ENCODE measurements around the gene NXN.

The NXN gene

GRCh38 chr17:892958-893357 is 86.6 kb downstream of the NXN start:
- TF ChIP-seq, protein P1, sequence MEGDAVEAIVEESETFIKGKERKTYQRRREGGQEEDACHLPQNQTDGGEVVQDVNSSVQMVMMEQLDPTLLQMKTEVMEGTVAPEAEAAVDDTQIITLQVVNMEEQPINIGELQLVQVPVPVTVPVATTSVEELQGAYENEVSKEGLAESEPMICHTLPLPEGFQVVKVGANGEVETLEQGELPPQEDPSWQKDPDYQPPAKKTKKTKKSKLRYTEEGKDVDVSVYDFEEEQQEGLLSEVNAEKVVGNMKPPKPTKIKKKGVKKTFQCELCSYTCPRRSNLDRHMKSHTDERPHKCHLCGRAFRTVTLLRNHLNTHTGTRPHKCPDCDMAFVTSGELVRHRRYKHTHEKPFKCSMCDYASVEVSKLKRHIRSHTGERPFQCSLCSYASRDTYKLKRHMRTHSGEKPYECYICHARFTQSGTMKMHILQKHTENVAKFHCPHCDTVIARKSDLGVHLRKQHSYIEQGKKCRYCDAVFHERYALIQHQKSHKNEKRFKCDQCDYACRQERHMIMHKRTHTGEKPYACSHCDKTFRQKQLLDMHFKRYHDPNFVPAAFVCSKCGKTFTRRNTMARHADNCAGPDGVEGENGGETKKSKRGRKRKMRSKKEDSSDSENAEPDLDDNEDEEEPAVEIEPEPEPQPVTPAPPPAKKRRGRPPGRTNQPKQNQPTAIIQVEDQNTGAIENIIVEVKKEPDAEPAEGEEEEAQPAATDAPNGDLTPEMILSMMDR (IDR thresholded peaks at IDR 0.05; ENCODE audit: low read depth, low read length): no peak

GRCh38 chr17:888998-889441 is 90.6 kb downstream of the NXN start:
- TF ChIP-seq, protein P1 (IDR thresholded peaks at IDR 0.05; ENCODE audit: low read depth, low read length): no peak
- no peak overlapping the region for H3K4me3 ChIP-seq (ENCODE audit: low read depth, low read length)

More at GRCh38 chr17:892958-893357, 86.6 kb downstream of the NXN start:
- H3K4me3 ChIP-seq (ENCODE audit: low read depth, low read length): no peak overlapping the region

DNA sequence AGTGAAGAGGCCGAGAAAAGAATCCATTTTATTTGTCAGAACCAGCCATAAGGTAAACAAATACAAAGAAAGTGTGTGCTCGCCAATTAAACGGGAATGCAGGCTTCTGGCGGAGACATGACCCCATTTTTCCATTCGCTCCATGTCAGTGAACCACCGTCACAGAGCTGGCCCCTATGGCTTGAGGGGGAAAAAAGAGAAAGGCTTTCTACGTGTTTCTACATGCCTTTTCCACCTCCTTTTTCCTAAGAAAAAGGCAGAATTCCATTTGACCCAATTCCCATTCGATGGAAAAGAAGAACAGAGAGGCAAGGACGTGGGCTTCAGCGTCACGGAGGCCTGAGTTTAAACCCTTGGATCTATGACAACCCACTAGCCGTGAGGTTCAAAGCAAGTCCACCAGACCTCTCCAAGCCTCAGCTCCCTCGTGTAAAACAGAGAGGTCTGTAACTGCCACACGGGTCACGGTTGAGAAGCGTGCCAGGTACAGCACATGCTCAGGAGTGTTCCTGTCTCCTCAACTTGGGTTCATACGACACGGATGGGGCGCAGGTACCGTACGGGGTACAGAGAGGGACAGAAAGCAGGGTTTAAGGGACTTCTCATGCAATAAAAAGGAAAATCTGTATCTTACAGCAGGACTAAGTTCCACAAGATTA is 91.9 kb downstream of the NXN start:
- TF ChIP-seq, protein P1 (IDR thresholded peaks at IDR 0.05; ENCODE audit: low read depth, low read length): no peak
- H3K4me3 ChIP-seq (ENCODE audit: low read depth, low read length): no peak overlapping the region

- TF ChIP-seq, protein P1 (IDR thresholded peaks at IDR 0.05; ENCODE audit: low read depth, low read length): no peak
- no peak overlapping the region for H3K4me3 ChIP-seq (ENCODE audit: low read depth, low read length)
These were observed 93.5 kb downstream of the NXN start for GRCh38 chr17:885971-886571.

- TF ChIP-seq, protein P1 (IDR thresholded peaks at IDR 0.05; ENCODE audit: low read depth, low read length): no peak
- H3K4me3 ChIP-seq (ENCODE audit: low read depth, low read length): no peak overlapping the region
These were observed 96.0 kb downstream of the NXN start for GRCh38 chr17:883586-883962.

DNA sequence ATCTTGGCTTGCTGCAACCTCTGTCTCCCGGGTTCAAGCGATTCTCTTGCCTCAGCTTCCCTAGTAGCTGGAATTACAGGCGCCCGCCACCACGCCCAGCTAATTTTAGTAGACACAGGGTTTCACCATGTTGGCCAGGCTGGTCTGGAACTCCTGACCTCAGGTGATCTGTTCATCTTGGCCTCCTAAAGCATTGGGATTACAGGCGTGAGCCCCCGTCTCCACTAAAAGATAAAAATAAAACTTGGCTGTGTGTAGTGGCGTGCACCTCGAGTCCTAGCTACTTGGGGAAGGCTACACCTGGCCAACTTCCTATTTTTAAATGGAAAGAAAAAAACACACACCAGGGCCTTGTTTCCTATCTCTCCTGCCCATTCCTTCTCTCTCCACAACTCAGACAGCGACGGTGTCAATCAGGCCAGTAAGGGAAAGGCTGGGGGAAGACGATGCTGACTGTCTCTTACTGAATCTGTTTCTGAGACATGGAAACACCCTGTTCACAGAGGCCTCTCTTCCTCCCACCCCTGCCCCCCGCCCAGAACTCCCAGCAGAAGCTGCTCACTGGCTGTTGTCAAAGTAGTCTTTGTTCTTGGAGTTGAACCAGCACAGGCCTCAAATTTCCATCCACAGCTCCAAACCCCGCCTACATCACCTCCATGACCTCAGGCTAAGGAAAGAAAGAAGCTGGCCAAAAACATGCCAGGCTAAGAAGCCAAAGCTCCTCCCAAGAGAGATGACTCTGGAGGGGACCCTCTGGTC is 96.6 kb downstream of the NXN start:
- TF ChIP-seq, protein P1 (IDR thresholded peaks at IDR 0.05; ENCODE audit: low read depth, low read length): no peak
- no peak overlapping the region for H3K4me3 ChIP-seq (ENCODE audit: low read depth, low read length)

- no peak overlapping the region for H3K4me3 ChIP-seq (ENCODE audit: low read depth, low read length)
- TF ChIP-seq, protein P1 (IDR thresholded peaks at IDR 0.05; ENCODE audit: low read depth, low read length): no peak
These were observed 97.8 kb downstream of the NXN start for GRCh38 chr17:881778-882177.

Measured in WI38 (cell line).